HFF-Myc (cell line): ENCODE data around the gene SMURF2.

Experiments used
- DNase-seq: peaks from one replicate; pipeline ENCODE4 v3.0.0-alpha.2; 2011; ENCODE audit warnings: low read depth; ENCODE audit errors: extremely low read depth
- H3K4me3 ChIP-seq: replicated peaks from 2 replicates; pipeline ENCODE4 v1.5.1; 2011; ENCODE audit warnings: low read depth, mild to moderate bottlenecking, control low read depth, low read length
- TF ChIP-seq, protein P1 (sequence below): IDR thresholded peaks from 2 replicates; pipeline ENCODE4 v1.5.1; 2012; ENCODE audit warnings: mild to moderate bottlenecking, low read depth, low read length, control low read depth; ENCODE audit errors: missing control alignments

The SMURF2 gene

DNA sequence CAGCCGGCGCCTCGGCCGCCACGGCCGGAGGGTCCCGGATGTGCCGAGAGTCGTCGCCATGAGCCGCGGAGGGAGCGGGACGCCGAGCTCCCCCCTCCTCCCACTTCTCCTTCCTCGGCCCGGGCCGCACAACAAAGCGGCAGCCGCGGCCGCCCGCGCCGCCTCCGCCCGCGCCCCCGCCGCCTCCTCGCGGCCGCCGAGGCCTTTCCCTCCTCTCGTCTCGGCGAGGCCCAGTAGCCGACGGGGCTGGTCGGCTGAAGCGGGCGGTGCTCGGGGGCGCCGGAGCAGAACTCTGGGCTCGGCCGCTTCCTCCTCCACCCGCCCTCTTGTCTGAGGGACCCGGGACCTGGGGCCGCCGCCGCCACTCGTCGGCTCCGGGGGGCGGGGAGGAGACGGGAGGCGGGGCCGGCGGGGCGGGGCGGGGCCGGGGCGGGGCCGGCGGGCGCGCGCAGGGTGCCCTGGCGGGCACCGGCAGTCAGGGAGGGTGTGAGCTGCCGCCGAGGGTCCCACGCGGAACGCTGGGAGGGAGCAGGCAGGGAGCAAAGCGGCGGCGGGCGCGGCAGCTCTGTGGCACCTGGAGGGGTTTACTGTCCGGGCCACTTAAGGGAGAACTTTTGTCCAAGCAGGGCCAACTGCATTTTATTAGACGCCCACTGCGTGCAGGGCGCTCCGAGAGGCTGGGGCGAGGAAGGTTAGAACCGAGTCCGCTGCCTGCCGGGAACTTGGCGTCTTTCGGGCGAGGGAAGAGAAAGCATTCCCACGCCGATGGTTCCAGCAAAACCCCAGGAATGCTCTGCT lies at the start of gene SMURF2:
Gene SMURF2 (minus strand): TSS at position 332 of the 798 bp plus-strand sequence. CDS start 427 bp downstream, outside the sequence.
- H3K4me3 ChIP-seq, result peak within 1 kb of the TSS; percentile 66
- DNase-seq, result no peak
- TF ChIP-seq, protein P1, sequence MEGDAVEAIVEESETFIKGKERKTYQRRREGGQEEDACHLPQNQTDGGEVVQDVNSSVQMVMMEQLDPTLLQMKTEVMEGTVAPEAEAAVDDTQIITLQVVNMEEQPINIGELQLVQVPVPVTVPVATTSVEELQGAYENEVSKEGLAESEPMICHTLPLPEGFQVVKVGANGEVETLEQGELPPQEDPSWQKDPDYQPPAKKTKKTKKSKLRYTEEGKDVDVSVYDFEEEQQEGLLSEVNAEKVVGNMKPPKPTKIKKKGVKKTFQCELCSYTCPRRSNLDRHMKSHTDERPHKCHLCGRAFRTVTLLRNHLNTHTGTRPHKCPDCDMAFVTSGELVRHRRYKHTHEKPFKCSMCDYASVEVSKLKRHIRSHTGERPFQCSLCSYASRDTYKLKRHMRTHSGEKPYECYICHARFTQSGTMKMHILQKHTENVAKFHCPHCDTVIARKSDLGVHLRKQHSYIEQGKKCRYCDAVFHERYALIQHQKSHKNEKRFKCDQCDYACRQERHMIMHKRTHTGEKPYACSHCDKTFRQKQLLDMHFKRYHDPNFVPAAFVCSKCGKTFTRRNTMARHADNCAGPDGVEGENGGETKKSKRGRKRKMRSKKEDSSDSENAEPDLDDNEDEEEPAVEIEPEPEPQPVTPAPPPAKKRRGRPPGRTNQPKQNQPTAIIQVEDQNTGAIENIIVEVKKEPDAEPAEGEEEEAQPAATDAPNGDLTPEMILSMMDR, result no peak

DNA sequence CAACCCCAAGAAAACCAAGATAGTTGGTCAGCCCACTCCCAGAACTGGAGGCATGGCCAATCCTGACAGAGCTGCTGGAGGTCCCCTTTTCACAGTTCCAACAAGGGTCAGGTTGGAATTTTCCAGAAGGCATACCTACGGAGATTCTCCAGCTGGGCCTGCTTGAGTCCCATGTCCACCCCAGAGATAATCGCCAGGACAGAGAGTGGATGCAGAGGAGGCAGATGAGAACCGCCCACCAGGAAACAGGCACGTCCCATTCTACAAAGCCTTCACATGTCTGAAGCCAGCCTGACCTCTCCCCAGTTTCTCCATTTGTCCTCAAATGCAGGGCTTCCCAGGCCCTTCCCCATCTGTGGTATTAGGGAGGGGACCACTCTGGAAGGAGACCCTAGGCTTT lies 47.4 kb upstream of the SMURF2 start:
- no peak overlapping the region for H3K4me3 ChIP-seq
- TF ChIP-seq, protein P1, result no peak

DNA sequence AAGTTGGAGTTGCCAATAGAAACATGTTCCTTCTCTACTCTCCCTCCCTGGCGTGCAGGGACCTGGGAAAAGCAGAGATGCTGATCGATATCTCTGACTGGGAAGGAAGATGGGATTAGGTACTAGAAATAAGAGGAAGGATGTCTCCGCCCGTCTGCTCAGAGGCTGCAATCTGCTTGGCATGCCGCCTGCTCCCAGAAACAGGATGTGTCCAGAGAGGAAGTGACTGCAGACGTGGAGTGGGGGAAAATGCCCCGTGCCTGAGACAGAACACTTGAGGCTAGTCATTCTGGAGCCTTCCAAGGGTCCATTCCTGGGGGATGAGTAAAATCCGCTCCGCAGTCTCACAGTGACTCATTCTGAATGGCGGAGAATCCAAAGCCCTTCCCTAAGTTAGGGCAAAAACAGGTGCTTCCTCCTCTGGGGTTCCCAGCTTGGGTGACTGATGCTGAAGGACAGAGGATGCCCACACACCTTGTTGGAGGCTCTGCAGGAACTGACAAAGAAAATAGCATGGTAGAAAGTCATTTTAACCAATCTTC lies 45.0 kb upstream of the SMURF2 start:
- DNase-seq, result peak; percentile 99
- H3K4me3 ChIP-seq, result no peak overlapping the region
- TF ChIP-seq, protein P1, result no peak

More for the DNA sequence above, 47.4 kb upstream of the SMURF2 start:
- DNase-seq, result no peak

DNA sequence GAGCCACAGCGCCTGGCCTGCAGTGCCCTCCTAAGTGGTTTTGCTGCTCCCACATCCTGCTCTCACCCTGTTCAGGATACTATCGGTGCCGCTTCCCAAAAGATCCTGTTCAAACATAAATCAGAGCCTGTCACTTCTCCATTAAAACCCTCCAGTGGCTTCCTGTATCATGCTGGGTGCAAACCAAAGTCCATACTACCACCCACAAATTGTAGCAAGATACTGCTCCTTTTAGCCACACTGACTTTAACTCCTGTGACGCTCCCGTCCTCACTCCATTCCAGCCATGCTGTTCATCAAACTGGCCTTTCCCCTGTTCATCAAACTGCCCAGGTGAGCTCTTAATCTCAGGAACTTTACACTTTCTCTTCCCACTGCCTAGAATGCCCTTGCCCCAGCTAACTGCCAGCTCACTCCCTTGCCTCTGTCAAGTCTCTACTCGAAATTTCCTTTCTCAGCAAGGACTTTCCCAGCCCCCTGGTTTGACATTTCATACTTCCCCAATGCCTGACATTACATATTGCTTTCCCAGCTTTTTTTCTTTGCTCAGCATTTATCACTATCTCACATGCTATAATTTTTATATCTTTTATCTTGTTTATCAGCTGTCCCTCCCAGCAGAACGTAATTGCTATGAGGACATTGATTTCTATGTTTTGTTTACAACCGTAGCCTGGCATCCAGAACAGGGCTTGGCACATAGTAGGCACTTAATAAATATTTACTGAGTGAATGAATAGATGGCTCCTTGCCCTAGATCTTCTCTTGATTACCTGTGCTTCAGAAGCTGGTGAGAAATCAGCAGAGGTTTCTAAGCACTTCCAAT lies 44.3 kb upstream of the SMURF2 start:
- DNase-seq, result no peak
- TF ChIP-seq, protein P1, result no peak
- H3K4me3 ChIP-seq, result no peak overlapping the region

DNA sequence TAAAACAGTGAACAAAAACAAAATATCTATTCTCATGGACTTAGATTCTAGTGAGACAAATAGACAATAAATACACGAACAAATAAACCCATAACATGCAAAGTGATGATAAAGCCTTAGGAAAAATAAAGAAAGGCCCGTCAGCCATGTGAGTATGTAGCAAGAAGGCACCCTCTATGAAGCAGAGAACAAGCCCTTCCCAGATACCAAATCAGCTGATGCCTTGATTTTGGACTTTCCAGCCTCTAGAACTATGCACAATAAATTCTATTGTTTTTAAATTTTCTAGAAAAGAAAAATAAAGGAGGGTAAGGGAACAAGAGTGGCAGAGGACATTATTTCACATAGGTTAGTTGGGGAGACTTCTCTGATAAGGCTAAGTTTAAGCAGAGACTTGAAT lies 40.7 kb upstream of the SMURF2 start:
- no peak for DNase-seq
- TF ChIP-seq, protein P1, result no peak
- H3K4me3 ChIP-seq, result no peak overlapping the region

DNA sequence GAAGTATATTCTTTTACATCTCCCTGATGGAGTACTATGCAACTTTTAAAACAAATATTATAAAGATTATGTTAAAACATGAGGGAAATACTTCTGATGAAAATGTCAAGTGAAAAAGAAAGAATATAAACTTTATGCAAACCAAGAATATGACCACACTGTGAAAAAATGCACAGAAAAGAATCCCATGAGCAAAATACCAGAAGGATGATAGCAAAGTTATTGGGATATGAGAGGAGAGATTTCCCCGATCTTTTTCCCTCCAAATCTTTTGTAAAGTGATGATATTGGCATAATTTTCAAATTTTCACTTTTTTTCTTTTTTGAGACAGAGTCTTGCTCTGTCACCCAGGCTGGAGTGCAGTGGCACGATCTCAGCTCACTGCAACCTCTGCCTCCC lies 36.6 kb upstream of the SMURF2 start:
- H3K4me3 ChIP-seq, result no peak overlapping the region
- no peak for DNase-seq
- TF ChIP-seq, protein P1, result no peak
